RPMI8226 (cell line): ENCODE data around the gene HBZ.
"Not testable (repeated sequence)": the region's sequence is repeated elsewhere in the genome, so short reads cannot be mapped to it uniquely, and the experiment has no call there.

ENCODE experiments used
- DNase-seq: peaks from one replicate; pipeline ENCODE4 v3.0.0-alpha.2; 2015

Gene HBZ

DNA sequence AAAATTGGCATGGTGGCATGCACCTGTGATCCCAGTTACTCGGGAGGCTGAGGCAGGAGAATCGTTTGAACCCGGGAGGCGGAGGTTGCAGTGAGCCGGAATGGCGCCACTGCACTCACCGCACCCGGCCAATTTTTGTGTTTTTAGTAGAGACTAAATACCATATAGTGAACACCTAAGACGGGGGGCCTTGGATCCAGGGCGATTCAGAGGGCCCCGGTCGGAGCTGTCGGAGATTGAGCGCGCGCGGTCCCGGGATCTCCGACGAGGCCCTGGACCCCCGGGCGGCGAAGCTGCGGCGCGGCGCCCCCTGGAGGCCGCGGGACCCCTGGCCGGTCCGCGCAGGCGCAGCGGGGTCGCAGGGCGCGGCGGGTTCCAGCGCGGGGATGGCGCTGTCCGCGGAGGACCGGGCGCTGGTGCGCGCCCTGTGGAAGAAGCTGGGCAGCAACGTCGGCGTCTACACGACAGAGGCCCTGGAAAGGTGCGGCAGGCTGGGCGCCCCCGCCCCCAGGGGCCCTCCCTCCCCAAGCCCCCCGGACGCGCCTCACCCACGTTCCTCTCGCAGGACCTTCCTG, 27.7 kb downstream of the HBZ start, which contains the start of gene HBQ1:
TSS of gene HBQ1 (plus strand) at position 359 of the 575 bp plus-strand sequence. CDS start at position 387, 28 bp downstream.
- no peak for DNase-seq

DNA sequence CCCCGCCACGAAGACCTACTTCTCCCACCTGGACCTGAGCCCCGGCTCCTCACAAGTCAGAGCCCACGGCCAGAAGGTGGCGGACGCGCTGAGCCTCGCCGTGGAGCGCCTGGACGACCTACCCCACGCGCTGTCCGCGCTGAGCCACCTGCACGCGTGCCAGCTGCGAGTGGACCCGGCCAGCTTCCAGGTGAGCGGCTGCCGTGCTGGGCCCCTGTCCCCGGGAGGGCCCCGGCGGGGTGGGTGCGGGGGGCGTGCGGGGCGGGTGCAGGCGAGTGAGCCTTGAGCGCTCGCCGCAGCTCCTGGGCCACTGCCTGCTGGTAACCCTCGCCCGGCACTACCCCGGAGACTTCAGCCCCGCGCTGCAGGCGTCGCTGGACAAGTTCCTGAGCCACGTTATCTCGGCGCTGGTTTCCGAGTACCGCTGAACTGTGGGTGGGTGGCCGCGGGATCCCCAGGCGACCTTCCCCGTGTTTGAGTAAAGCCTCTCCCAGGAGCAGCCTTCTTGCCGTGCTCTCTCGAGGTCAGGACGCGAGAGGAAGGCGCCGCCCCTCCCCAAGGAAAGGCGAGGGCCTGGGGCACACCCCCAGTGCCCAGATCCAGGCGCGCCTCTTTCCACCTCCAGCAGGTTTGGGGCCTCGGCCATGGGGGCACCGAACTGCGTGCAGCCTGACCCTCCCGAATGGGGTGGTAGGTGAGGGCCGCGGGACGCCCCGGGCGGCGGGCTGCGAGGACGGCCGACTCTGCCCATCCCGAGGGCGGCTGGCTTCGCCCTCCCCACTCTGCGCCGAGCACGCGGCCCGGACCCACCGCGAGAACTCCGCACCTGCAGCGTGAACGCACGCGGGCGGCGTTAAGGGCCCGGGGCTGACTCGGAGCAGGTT, 28.5 kb downstream of the HBZ start:
- DNase-seq, result peak; percentile 96

DNA sequence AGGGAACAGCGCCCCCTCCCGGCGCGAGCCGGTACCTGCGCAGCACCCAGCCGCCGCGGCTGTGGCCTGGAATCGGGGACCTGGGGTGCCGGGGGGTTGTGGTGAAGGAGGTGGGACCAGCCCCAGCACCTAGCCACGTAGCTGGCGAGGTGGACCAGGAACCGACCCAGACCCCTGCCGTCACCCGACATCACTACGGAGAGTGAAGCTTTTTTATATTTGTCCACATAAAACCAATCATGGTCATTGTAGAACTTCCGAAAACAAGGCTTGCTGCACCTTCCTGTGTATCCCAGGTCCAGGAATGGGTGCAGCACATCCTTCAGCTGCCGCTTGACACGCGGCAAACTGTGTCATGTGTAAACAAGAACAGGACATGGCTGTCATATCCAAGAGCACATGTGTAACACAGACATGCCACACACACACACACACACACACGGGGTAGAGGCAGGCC, 29.1 kb downstream of the HBZ start:
- DNase-seq, result no peak

DNA sequence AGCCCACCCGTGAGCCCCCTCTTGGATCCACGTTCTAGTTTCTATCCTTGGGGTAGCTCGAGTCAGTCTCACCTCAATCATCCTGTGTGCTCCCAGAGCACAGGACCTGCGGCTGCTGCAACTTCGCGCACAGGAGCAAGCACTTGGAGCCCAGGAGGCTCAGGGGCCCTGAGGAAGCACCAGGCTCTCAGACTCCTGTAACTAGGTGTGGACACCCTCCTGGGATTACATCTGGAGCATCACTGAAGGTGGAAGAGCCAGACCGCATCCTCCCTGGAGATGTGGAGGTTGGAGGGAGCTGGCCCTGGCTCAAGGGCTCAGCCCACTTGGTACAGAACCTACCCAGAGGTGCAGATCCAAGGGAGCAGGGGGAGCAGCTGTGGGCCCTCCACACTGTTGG, 30.6 kb downstream of the HBZ start:
- DNase-seq, result no peak

DNA sequence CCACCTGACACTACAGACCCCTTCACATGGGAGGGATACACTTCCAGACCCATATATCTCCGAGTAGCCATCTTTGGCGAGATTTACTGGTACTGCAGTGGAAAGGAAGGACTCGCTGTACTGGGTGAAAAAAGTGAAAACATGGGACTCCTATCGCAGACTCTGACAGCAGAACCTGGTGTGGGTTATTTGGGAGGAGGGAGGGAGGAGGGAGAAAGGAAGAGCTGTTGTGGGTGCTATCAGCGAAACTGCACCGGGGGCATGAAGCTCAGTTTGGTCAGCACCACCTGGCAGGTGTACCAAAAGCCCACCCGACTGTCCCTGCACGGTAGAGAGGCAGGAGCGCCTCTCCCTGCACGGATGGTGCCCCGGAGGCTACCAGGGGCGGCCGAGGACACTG, 32.8 kb downstream of the HBZ start:
- no peak for DNase-seq

DNA sequence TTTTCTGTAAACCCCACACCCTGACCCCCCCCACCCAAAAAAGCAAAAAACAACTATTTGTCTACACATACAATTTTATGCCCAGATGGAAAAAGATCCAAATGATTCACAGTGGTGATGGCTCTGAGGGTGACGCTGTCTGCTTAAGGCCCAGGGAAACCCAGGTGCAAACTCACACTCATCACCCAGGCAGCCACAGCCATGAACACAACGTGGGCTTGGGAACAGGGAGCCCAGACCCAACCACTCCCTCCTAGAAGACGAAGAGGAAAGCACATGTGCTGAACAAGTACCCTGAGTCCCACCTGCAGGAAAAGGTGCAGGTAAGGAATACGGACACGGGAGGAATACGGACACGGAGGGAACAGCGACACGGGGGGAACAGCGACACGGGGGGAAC, 33.2 kb downstream of the HBZ start:
- no peak for DNase-seq

DNA sequence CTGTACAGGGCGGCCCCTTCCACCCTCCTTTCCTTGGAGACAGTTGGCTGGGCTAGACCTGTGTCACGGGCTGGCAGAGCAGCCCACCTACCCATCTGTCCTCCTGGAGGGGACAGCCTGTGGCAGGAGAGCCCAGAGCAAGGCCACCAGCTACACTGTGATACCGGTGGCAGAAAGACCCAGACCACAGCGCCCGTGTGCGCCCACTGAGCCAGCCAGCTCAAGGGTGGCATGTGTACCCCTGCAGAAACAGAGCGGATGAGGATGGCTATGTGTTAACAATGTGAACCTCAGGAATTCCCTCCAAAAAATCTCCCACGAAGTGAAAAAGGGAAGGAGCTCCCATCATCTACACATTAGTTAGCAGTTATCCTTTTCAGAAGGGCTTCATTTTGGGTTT, 34.9 kb downstream of the HBZ start:
- DNase-seq, result no peak

DNA sequence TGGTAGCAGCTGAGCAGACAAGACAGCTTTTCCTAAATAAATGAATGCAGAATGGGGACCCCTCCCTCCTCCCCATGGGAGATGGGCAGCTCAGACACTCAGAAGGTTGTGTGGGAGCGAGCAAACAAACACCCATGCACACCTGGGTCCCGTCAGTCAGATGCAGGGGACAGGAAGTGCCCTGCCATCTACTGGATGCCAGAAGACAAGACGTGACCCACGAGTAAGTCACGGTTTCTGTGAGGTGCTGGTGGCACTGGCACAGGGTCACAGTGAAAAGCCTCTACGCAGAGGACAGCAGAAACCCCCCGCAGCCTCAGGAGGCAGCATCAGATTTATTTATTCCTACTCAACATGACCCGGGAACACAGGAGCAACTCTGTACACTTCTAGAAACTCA, 36.2 kb downstream of the HBZ start:
- peak; percentile 40 for DNase-seq

DNA sequence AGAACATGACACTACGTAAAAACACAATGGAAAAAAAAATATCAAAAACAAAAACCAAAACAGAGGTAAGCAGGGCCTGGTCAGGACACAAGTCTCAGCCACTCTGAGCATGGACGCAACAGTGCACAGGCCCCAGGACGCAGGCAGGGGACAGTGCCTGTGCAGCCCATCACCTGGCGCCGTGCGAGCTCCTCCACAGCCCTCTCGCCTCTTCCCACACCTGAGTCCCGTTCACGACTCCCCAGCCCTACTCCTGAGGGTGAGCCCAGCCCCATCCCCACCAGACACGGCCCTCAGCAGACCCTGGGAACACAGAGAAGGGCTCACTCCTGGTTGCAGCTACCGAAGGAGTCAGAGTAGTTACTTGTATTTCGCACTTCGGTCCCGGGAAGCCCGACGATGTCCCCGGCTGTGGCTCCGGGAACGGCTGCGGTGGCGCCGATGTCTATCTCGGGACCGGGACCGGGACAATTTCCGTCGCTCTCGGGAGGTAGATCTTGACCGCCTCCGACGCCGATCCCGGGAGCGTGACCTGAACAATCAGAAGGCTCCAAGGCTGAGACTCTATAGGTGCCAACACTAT, 37.3 kb downstream of the HBZ start:
- DNase-seq, result no peak

DNA sequence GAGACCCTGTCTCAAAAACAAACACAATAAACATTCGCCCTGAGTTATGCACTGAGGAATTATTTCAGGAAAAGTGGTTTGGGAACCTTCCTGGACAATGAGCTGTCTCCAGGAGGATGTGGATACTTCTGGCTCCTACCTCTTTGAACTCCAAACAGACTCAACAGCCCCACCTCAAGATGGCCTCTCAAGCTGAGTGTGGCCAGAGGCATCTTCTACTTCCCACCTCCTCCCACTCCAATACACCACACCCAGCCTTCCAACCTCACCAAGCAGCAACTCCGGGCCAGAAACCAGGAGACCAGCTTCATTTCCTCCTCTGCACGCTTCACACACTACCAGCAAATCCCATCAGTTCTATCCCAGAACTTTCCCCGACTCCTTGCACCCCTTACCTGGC, 39.4 kb downstream of the HBZ start:
- DNase-seq, result no peak

DNA sequence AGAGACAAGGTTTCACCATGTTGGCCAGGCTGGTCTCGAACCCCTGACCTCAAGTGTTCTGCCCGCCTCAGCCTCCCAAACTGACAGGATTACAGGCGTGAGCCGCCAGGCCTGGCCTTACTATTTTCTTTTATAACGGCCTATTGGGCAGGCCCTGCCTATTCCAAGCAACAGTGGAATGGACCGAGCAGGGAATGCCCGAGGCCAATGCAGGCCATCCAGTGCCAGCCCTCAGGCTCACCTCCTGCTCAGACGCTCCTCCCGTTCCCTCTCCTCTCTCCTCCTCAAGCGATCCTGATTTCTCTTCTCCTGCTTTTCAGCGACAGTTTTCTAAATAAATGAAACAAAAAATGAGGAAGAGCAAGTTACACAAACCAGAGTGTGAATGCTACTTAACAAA, 40.2 kb downstream of the HBZ start:
- DNase-seq, result no peak

DNA sequence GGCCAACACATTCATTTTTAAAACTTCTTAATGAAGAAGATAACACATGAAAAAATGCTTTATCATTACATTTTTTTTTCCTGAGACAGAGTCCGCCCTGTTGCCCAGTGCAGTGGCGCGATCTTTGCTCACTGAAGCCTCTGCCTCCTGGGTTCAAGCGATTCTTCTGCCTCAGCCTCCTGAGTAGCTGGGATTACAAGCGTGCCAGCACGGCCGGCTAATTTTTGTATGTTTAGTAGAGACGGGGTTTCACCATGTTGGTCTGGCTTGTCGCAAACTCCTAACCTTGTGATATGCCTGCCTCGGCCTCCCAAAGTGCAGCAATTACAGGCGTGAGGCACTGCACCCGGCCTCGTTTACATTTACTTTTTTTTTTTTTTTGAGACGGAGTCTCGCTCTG, 41.0 kb downstream of the HBZ start:
- DNase-seq, result no peak

DNA sequence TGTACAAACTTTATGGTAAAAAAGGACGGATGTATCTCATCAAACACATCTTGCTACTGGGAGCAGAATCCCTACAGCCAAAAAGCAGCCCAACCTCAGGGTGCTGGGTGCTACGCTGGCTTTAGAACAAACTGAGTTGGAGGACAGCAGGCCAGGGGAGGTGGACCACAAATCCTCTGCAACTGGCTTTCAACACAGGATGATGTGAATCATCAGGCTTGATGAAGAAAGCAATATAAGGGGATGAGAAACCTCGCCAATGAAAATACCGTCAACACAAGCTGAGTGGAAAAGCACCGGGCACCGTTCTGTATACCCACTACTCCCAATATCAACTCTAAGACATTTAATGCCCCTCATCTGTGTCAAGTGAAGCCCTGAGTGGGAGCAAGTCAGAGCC, 42.1 kb downstream of the HBZ start:
- DNase-seq, result no peak

DNA sequence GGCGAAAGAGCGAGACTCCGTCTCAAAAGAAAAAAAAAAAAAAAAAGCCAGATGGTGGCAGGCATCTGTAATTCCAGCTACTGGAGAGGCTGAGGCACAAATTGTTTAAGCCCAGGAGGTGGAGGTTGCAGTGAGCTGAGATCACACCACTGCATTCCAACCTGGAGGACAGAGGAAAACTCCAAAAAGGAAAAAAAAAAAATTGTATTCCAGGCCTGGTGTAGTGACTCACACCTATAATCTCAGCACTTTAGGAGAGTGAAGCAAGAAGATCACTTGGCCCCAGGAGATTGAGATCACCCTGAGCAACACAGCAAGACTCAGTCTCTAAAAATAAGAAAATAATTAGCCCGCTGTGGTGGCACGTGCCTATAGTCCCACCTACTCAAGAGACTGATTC, 47.9 kb downstream of the HBZ start:
- no peak for DNase-seq

DNA sequence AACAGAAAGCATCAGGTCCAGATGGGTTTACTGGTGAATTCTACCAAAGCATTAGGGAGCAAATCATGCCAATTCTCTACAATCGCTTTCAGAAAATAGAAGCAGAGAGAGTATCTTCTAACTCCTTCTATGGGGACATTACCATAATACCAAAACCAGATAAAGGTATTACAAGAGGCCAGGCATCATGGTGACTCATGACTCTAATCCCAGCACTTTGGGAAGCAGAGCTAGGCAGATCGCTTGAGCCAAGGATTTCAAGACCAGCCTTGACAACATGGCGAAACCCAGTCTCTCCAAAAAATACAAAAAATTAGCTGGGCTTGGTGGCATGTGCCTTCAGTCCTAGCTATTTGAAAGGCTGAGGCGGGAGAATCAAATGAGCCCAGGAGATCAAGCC, 50.8 kb downstream of the HBZ start:
- no peak for DNase-seq

DNA sequence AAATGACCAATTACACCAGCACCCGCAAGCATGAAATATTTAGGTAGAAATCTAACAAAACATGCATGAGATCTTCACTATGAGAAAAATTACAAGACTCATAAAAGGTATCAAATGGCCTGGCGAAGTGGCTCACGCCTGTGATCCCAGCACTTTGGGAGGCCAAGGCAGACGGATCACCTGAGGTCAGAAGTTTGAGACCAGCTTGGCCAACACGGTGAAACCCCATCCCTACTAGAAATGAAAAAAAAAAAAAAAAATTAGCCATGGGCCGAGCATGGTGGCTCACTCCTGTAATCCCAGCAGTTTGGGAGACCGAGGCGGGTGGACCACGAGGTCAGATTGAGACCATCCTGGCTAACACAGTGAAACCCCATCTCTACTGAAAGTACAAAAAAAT, 51.6 kb downstream of the HBZ start:
- DNase-seq, result not testable (repeated sequence)
